Cardiac septum (tissue), 1 donor: ENCODE measurements around the gene HLF. TPM values are rescaled to one million over a fixed set of nuclear protein-coding genes. Genes with fewer than 3 reads are reported as not detected.

ENCODE experiments used
- DNase-seq: peaks from one replicate; pipeline ENCODE4 v3.0.0-alpha.2; 2020; ENCODE audit warnings: low spot score
- intact Hi-C: fragments of 100-400 bp; cut with DNase I; formaldehyde crosslinking; loops from one replicate; pipeline ENCODE4 v1.14.0; 2022
- total RNA-seq: library from RNA; stranded (reverse); fragmentation: NEBNext Ultra II Directional; extraction: Animal tissue kit (Norgen Biotek cat#: 25700); gene quantifications from one replicate; pipeline ENCODE4 v1.2.1, GENCODE V29; 2021
- donor health status: DM: no; HTN: no; CAD: no.

The HLF gene
- total RNA-seq, 1 donor from 2014 or later: 9.8 TPM

- DNase-seq: peak; percentile 88
- intact Hi-C loops: loop anchor here (2.0 kb wide), 1 partner anchor 13 kb away; no protein-coding TSS in a partner anchor
Observed at GRCh38 chr17:55285340-55286301, 20.9 kb downstream of the HLF start.

- intact Hi-C loops: loop anchor here (2.0 kb wide), 1 partner anchor 14 kb away; no protein-coding TSS in a partner anchor
- no peak for DNase-seq
Observed at GRCh38 chr17:55286681-55287589, 22.2 kb downstream of the HLF start.

- intact Hi-C loops: no loop called here
- DNase-seq: no peak
Observed at GRCh38 chr17:55288356-55289105, 23.8 kb downstream of the HLF start.

- intact Hi-C loops: no loop called here
- DNase-seq: no peak
Observed at GRCh38 chr17:55289106-55289446, 24.3 kb downstream of the HLF start.

- intact Hi-C loops: no loop called here
- DNase-seq: no peak
Observed at GRCh38 chr17:55289978-55290377, 25.2 kb downstream of the HLF start.

GRCh38 chr17:55290492-55291113 lies 25.8 kb downstream of the HLF start:
- no peak for DNase-seq
- intact Hi-C loops: no loop called here

- DNase-seq: no peak
- intact Hi-C loops: no loop called here
Observed at GRCh38 chr17:55291114-55291507, 26.4 kb downstream of the HLF start.

GRCh38 chr17:55292094-55292493 lies 27.3 kb downstream of the HLF start:
- intact Hi-C loops: no loop called here
- no peak for DNase-seq

- no peak for DNase-seq
- intact Hi-C loops: no loop called here
Observed at GRCh38 chr17:55294042-55294751, 29.4 kb downstream of the HLF start.

- no peak for DNase-seq
- intact Hi-C loops: loop anchor here (2.0 to 5.0 kb wide), 2 partner anchors 57 to 303 kb away; no protein-coding TSS in a partner anchor
Observed at GRCh38 chr17:55295411-55296170, 30.8 kb downstream of the HLF start.

- no peak for DNase-seq
- intact Hi-C loops: loop anchor here (2.0 to 5.0 kb wide), 2 partner anchors 57 to 304 kb away; no protein-coding TSS in a partner anchor
Observed at GRCh38 chr17:55296171-55296695, 31.5 kb downstream of the HLF start.

- DNase-seq: no peak
- intact Hi-C loops: loop anchor here (2.0 to 5.0 kb wide), 2 partner anchors 58 to 304 kb away; no protein-coding TSS in a partner anchor
Observed at GRCh38 chr17:55296699-55297098, 31.9 kb downstream of the HLF start.

GRCh38 chr17:55298111-55298730 lies 33.5 kb downstream of the HLF start:
- intact Hi-C loops: loop anchor here (5.0 kb wide), 1 partner anchor 306 kb away; no protein-coding TSS in a partner anchor
- DNase-seq: no peak

GRCh38 chr17:55299162-55299838 lies 34.5 kb downstream of the HLF start:
- intact Hi-C loops: loop anchor here (5.0 kb wide), 1 partner anchor 307 kb away; no protein-coding TSS in a partner anchor
- DNase-seq: no peak

- intact Hi-C loops: loop anchor here (5.0 kb wide), 2 partner anchors 37 to 308 kb away; no protein-coding TSS in a partner anchor
- DNase-seq: no peak
Observed at GRCh38 chr17:55299890-55300289, 35.1 kb downstream of the HLF start.
